Adrenal gland (tissue), 12 donors: Measurements from ENCODE around the gene LRRC8E. TPM values are rescaled to one million over a fixed set of nuclear protein-coding genes. Genes with fewer than 3 reads are reported as not detected.

ENCODE experiments used
- DNase-seq, 7 donors: peaks; one replicate each; pipeline ENCODE4 v3.0.0-alpha.2; 2019 to 2020
- H3K27ac ChIP-seq, 5 donors: fragments of 200-600 bp; sonication (generic) in 4 of 5; 1 replicate in 3 of 5; 2 replicates in 2 of 5; pipeline versions ENCODE4 v1.5.1 to v1.8.0; 2016 to 2020; ENCODE audit warnings: mild to moderate bottlenecking in 1 of 5
- H3K27me3 ChIP-seq: fragments of 200-600 bp; 2 replicates; pipeline ENCODE4 v1.8.0; 2021
- H3K36me3 ChIP-seq, 2 donors: fragments of 200-600 bp; replicated peaks in 1 of 2; 1 replicate in 1 of 2; 2 replicates in 1 of 2; pipeline versions ENCODE4 v1.5.1 to v1.8.0; 2018 to 2022
- H3K4me1 ChIP-seq, 2 donors: fragments of 200-600 bp; replicated peaks in 1 of 2; 1 replicate in 1 of 2; 2 replicates in 1 of 2; pipeline versions ENCODE4 v1.5.1 to v1.8.0; 2018 to 2021
- H3K4me3 ChIP-seq, 4 donors: fragments of 200-600 bp; sonication (generic) in 3 of 4; one replicate each; pipeline ENCODE4 v1.5.1; 2016 to 2018
- H3K9me3 ChIP-seq, 3 donors: fragments of 200-600 bp; sonication (generic) in 1 of 3; replicated peaks in 1 of 3; 1 replicate in 2 of 3; 2 replicates in 1 of 3; pipeline versions ENCODE4 v1.5.1 to v1.8.0; 2016 to 2021
- CTCF ChIP-seq, 6 experiments: fragments of 450-650 bp in 4 of 6; fragments of 200-600 bp in 2 of 6; sonication (generic) in 1 of 6; IDR thresholded peaks; 1 replicate in 5 of 6; 2 replicates in 1 of 6; pipeline versions ENCODE4 v1.5.1 to v1.8.0; 2016 to 2021; ENCODE audit warnings: antibody characterized with exemption in 6 of 6, mild to moderate bottlenecking in 2 of 6, moderate library complexity in 1 of 6
- POLR2A ChIP-seq, 2 donors: fragments of 450-650 bp; IDR thresholded peaks; one replicate each; pipeline ENCODE4 v1.6.1; 2017; ENCODE audit warnings: antibody characterized with exemption in 2 of 2, mild to moderate bottlenecking in 2 of 2, moderate library complexity in 1 of 2
- WGBS, 4 donors: extraction: QIAGEN DNeasy Blood & Tissue Kit in 2 of 4; methylation state at CpG; one replicate each; pipeline versions ENCODE4 v1.1.5 to v1.1.7; 2013 to 2017; 5-methylcytosine and 5-hydroxymethylcytosine counted together
- intact Hi-C, 2 donors: fragments of 100-400 bp; cut with DNase I; formaldehyde crosslinking; loops; one replicate each; pipeline versions ENCODE4 v1.14.1 to v1.15.0; 2022 to 2023
- polyA plus RNA-seq, 3 donors: library from polyadenylated mRNA; stranded (reverse); fragments of 200-250 nt in 2 of 3; fragments of 350-450 nt in 1 of 3; fragmentation: Illumina TruSeq in 1 of 3; extraction: RNeasy Lipid Tissue Mini Kit (QIAGEN cat#74804) in 1 of 3; gene quantifications; one replicate each; pipeline ENCODE4 v1.2.3, GENCODE V29; 2013 to 2014
- total RNA-seq, 9 donors: library from RNA; depleted of rRNA in 4 of 9; stranded (reverse); fragments of >200 nt in 4 of 9; fragments of 120-200 nt in 1 of 9; fragmentation: NEBNext Ultra II Directional in 1 of 9; extraction: Animal tissue kit (Norgen Biotek cat#: 25700) in 1 of 9; gene quantifications; one replicate each; pipeline versions ENCODE4 v1.1.0 to v1.2.4, GENCODE V29; 2013 to 2023
- donor health status: healthy with polysubstance abuse.
- donor health status: Bipolar disorder and iron deficiency.
- donor health status: DM: yes; HTN: yes; CAD: no.
- donor health status: DM: no; HTN: no; CAD: no.
- donor health status: DM: no; HTN: no; CAD: no.
- donor health status: DM: yes; HTN: yes; CAD: no.

The LRRC8E gene
- total and polyA plus RNA-seq, 12 donors = 0.67 to 22.9 (median 11.2) TPM

DNA sequence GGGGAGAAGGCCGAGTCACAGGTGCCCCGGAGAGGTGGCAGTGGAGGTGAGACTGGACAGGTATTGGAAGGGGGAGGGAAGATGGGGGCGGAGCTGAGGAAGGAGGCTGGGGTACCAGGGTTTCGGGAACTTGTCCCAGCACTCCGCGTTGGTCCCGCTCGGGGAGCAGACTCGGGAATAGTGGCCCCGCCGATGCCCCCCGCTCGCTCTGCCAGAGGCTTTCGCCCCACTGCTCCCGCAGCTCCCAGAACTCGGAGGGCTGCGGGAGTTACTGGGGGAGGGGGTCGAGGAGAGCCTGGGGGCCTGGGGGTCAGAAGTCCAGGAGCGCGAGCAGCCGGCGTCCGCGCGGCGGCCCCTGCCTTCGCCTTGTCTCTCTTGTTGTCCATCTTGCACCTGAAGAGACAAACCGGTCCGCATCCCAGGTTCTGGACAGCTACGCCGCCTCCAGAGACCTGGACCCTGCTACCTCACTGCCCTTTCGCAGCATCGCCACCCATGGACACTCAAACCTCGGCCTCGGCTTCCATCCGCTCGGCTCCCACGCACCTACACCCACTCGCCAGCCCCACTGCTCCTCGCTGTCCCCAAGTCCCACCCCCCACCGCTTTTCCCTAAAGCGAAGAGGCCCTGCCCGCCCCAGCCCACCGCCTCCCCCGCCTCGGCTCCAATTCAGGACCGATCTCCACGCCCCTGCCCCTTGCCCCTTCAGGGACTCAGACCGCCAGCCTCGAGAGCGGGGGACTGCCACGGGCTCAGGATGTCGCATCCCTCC lies 14.8 kb upstream of the LRRC8E start:
- H3K27me3 ChIP-seq = peaks cover 29% of the 10 kb centered on the region

DNA sequence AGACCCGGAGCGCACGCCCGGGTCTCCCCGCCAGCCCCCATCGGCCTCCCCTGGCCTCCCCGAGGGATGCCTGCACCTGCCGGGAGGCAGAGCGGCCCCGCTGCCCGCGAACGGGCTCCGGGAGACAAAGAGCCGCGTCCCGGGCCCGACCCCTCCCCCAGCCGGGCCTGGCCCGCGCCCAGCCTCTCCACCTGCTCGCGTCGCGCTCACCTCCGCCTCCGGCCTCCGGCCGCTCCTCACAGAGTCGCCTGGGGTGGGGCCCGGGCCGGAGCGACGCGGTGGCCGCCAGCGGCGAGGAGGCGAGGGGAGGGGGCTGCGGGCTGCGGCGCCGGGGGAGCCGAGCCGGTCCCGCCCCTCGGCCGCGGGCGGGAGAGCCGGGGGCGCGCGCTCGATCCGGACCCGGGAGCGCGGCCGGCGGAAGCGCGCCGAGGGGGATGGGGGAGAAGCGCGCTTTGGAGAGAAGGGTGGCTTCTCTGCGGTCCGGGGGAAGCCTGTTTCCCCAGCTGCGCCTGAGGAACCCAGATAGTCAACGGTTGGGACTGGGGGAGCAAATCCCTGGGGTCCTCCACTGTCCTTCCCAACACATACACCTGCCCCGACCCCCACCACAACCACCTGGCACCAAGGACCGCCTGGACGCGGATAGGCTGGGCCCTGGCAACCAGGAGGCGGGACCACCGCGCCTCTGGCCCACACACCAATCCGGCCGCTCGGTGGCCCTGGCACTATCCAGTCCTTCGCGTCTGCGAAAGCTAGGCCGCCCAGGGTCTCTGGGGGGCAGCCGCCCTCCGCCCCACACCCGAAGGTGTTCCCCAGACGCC lies 14.0 kb upstream of the LRRC8E start, which contains the start of gene PRR36:
Gene PRR36, minus strand, starts transcription at position 315 of the 821 bp plus-strand sequence. CDS start 701 bp downstream, outside the sequence.
- Histone ChIP-seq H3K9me3 (no peaks in the 10 kb centered on the region), H3K27ac (no peak within 1 kb of the TSS), H3K4me1 (peaks cover 10 to 19% of the 10 kb centered on the region in 2 donors), H3K36me3 (no peaks in the 10 kb centered on the region), H3K4me3 (peak within 1 kb of the TSS in 1 of 4 donors; percentile 23), H3K27me3 (peaks cover 29% of the 10 kb centered on the region)
- 1 to 2% (median 1%) methylated on average over 16 to 88 of the region's 88 CpGs for WGBS, 4 donors
- intact Hi-C loops = no loop called here
- peak in 3 of 7 donors; percentile 35 to 81 (median 47) for DNase-seq
- TF ChIP-seq POLR2A (IDR thresholded peaks at IDR 0.05) = no peak
- no peak for TF ChIP-seq CTCF (IDR thresholded peaks at IDR 0.05)

More for the DNA sequence above, 14.8 kb upstream of the LRRC8E start:
- DNase-seq = peak in 1 of 7 donors; percentile 35
- Histone ChIP-seq H3K36me3 (no peaks in the 10 kb centered on the region), H3K27ac (no peak overlapping the region), H3K4me3 (peak overlapping the region in 1 of 4 donors; percentile 23), H3K4me1 (peaks cover 15 to 26% of the 10 kb centered on the region in 2 donors), H3K9me3 (no peaks in the 10 kb centered on the region)
- WGBS, 4 donors = 15 to 60% (median 21%) methylated on average over 19 to 53 of the region's 53 CpGs
- TF ChIP-seq CTCF (IDR thresholded peaks at IDR 0.05) = no peak
- no peak for TF ChIP-seq POLR2A (IDR thresholded peaks at IDR 0.05)
- intact Hi-C loops = no loop called here

GRCh38 chr19:7874897-7875273 lies 13.4 kb upstream of the LRRC8E start:
- Histone ChIP-seq H3K27ac (no peak overlapping the region), H3K9me3 (no peaks in the 10 kb centered on the region), H3K36me3 (no peaks in the 10 kb centered on the region), H3K27me3 (peaks cover 29% of the 10 kb centered on the region), H3K4me1 (peaks cover 6 to 13% of the 10 kb centered on the region in 2 donors), H3K4me3 (no peak overlapping the region)
- TF ChIP-seq POLR2A (IDR thresholded peaks at IDR 0.05) = no peak
- TF ChIP-seq CTCF (IDR thresholded peaks at IDR 0.05) = no peak
- intact Hi-C loops = no loop called here
- whole genome bisulfite sequencing, 4 donors = 28 to 49% (median 45%) methylated on average over 8 to 12 of the region's 12 CpGs
- peak in 1 of 7 donors; percentile 24 for DNase-seq

GRCh38 chr19:7877249-7877836 lies 11.0 kb upstream of the LRRC8E start:
- TF ChIP-seq CTCF (IDR thresholded peaks at IDR 0.05) (no peak), POLR2A (IDR thresholded peaks at IDR 0.05) (no peak)
- H3K36me3 ChIP-seq = no peaks in the 10 kb centered on the region
- no peaks in the 10 kb centered on the region for H3K9me3 ChIP-seq
- 63 to 74% (median 71%) methylated on average over 6 of the region's 6 CpGs for WGBS, 4 donors
- peaks cover 2 to 3% of the 10 kb centered on the region in 2 donors for H3K4me1 ChIP-seq
- H3K4me3 ChIP-seq = no peak overlapping the region
- peaks cover 28% of the 10 kb centered on the region for H3K27me3 ChIP-seq
- intact Hi-C loops = no loop called here
- no peak for DNase-seq
- no peak overlapping the region for H3K27ac ChIP-seq
